GM06990 (cell line): ENCODE data around the gene CFAP92.

Experiments
- DNase-seq: peaks from one replicate; pipeline ENCODE4 v3.0.0-alpha.2; 2011; ENCODE audit not compliant: insufficient read length; ENCODE audit errors: extremely low read depth
- H3K27me3 ChIP-seq: replicated peaks from 2 replicates; pipeline ENCODE4 v1.6.0; 2011; ENCODE audit warnings: low read length; ENCODE audit not compliant: control insufficient read depth, insufficient read depth
- H3K36me3 ChIP-seq: 2 replicates; pipeline ENCODE4 v1.5.1; 2011; ENCODE audit warnings: low read length; ENCODE audit not compliant: control insufficient read depth, insufficient read depth
- H3K4me3 ChIP-seq: replicated peaks from 2 replicates; pipeline ENCODE4 v1.5.1; 2011; ENCODE audit warnings: low read depth, mild to moderate bottlenecking, control low read depth, low read length
- TF ChIP-seq, protein P1 (sequence below): IDR thresholded peaks from 2 replicates; pipeline ENCODE4 v1.5.1; 2011; ENCODE audit warnings: low read length, control low read depth, mild to moderate bottlenecking, inconsistent platforms; ENCODE audit not compliant: insufficient read depth, poor library complexity, severe bottlenecking

CFAP92 gene

DNA sequence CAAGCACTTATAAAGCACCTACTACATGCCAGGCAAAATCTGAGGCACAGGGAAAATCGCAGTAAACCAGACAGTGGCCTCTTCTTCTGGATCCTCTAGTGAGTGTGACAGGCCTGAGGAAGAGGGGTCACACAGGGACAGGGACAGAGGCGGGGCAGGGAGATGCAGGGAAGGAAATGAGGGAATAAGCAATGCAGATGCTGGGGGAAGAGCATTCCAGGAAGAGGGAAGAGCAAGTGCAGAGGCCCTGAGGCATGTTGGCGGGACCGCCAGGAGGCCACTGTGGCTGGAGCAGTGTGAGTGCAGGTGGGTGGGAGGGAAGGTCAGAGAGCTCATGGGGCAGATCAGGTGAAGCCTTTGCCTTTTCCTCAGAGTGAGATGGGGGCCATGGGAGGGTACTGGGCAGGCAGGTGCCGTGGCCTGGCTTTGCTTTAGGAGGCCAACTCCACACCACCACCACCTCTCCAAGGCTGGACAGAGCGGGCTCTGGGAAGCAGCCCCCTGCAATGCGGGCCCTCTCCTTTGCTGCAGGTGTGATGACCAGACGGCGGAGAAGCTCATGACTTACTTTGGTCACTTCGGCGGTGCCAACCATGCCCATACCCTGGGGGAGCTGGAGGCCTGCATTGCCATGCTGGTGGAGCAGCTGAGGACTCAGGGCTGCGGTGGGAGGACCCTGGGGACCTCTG, 39.9 kb upstream of the CFAP92 start:
- no peak for DNase-seq
- Histone ChIP-seq H3K27me3 (no peaks in the 10 kb centered on the region; the same call in 1 of the 2 replicates), H3K4me3 (no peak overlapping the region), H3K36me3 (no peaks in the 10 kb centered on the region)
- TF ChIP-seq, protein P1, sequence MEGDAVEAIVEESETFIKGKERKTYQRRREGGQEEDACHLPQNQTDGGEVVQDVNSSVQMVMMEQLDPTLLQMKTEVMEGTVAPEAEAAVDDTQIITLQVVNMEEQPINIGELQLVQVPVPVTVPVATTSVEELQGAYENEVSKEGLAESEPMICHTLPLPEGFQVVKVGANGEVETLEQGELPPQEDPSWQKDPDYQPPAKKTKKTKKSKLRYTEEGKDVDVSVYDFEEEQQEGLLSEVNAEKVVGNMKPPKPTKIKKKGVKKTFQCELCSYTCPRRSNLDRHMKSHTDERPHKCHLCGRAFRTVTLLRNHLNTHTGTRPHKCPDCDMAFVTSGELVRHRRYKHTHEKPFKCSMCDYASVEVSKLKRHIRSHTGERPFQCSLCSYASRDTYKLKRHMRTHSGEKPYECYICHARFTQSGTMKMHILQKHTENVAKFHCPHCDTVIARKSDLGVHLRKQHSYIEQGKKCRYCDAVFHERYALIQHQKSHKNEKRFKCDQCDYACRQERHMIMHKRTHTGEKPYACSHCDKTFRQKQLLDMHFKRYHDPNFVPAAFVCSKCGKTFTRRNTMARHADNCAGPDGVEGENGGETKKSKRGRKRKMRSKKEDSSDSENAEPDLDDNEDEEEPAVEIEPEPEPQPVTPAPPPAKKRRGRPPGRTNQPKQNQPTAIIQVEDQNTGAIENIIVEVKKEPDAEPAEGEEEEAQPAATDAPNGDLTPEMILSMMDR = no peak

DNA sequence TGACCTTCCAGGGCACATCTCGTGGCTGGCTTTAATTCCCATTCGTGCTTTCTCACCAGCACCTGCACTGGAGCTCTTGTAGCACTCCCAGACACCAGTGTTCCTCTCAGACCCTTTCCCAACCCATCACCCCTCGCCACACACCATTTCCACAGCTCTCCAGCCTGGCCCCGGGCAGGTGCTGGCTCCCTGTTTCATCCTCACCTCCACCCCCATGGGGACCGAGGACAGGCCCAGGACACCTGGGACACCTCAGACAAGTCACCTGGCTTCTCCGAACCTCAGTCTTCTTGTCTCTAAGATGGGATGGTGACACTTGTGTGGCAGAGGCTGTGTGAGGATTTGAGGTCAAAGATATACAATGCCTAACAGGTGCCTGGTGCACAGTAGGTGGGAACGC, 39.3 kb upstream of the CFAP92 start:
- H3K4me3 ChIP-seq = no peak overlapping the region
- no peaks in the 10 kb centered on the region; the same call in 1 of the 2 replicates for H3K27me3 ChIP-seq
- TF ChIP-seq, protein P1 = no peak
- no peaks in the 10 kb centered on the region for H3K36me3 ChIP-seq
- no peak for DNase-seq

DNA sequence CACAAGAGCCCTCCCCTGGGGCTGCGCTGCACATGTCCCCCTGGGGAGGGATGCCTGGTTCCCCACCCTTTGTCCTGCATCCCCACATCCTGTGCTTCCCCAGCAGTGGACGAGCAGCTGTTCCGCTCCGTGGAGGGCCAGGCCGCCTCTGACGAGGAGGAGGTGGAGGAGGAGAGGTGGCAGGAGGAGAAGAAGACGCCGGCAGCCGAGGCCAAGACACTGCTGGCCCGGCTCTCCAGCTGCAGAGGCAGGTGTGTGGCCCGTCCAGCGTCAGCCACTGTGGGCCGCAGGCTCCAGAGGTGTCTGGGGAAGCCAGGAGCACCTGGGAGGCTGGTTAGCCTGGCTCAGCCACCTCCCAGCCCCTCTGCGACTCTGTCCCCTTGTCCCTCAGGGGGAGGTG, 38.8 kb upstream of the CFAP92 start:
- TF ChIP-seq, protein P1 = no peak
- no peaks in the 10 kb centered on the region for H3K27me3 ChIP-seq
- H3K4me3 ChIP-seq = no peak overlapping the region
- DNase-seq = no peak
- H3K36me3 ChIP-seq = no peaks in the 10 kb centered on the region

DNA sequence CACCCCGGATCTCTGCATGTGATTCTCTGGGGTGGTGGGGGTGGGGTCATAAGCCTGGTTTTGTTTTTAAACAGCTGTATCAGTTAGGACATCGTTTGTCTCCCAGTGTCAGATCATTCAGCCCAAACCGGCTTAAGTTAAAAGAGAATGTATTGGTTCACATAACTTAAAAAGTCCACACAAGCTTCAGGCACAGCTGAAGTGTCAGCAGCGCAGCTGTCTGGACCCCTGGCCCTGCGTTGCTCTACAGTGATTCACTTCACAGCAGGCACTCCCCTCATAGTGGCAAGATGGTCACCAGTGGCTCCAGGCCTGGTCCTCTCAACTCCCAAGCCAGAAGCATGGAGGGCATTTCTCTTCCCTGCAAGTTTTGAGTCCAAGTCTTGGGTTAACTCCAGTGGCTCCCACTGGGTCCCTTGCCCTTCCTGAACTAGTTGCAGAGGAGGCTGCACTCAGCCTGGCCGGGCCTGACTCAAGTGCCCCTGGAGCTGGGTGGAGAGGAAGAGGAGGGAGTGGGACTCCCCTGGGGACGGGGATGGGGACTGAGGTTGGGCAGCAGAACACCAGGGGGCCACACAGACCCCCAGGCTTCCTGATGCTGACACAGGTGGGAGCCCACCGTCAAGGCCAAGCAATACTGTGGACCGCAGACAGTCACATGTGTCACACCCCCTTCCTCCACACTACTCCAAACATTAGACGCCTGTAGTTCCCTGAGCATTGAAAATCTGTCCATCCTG, 37.8 kb upstream of the CFAP92 start:
- H3K27me3 ChIP-seq = no peaks in the 10 kb centered on the region
- DNase-seq = no peak
- no peaks in the 10 kb centered on the region for H3K36me3 ChIP-seq
- no peak overlapping the region for H3K4me3 ChIP-seq
- TF ChIP-seq, protein P1 = no peak

DNA sequence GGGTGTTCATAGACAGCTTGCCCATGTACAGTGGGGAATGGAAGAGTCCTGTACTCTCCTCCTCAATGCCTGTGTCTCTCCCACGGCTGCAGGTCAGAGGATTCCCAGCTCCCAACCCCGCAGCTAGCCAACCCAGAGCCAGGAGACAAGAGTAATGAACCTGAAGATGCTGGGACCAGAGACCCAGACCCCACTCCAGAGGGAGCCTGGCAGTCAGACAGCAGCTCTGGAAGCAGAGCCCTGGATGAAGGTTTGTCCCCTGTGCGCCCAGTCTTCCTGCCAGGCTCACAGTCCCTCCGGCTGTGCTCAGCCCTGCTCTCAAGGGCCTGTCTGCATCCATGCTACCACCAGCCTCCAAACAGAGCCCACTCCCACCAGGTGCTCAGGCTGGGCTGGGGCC, 36.7 kb upstream of the CFAP92 start:
- H3K4me3 ChIP-seq = no peak overlapping the region
- H3K27me3 ChIP-seq = no peaks in the 10 kb centered on the region
- H3K36me3 ChIP-seq = no peaks in the 10 kb centered on the region
- DNase-seq = no peak
- TF ChIP-seq, protein P1 = no peak

DNA sequence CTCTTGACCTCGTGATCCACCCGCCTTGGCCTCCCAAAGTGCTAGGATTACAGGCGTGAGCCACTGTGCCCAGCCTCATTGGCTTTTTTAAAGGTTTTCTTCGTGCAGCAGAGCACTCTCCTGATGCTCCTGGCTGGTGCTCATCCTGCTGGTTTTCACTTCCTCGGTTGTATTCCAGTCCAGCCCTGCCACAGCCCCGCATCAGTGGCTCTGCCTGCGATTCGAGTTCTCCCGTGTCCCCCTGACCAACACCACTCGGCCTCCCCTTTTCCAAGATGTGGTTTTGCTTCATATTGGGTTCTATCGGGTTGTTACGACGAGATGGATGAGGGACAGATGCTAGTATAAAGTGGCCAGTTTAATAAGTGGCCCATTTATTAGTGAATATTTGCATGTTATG, 35.0 kb upstream of the CFAP92 start:
- no peaks in the 10 kb centered on the region for H3K36me3 ChIP-seq
- H3K27me3 ChIP-seq = no peaks in the 10 kb centered on the region
- no peak for DNase-seq
- TF ChIP-seq, protein P1 = no peak
- H3K4me3 ChIP-seq = no peak overlapping the region
